Gastrocnemius medialis (tissue), 4 donors: ENCODE measurements around the gene PRAC1. TPM values are rescaled to one million over a fixed set of nuclear protein-coding genes. Genes with fewer than 3 reads are reported as not detected.

Experiments used
- ATAC-seq, 2 donors: fragments of 150-250 bp; one replicate each; pipeline ENCODE4 v1.9.1; 2016
- DNase-seq, 2 donors: peaks; one replicate each; pipeline ENCODE4 v3.0.0-alpha.2; 2019
- H3K27ac ChIP-seq, 4 donors: fragments of 200-600 bp; sonication (generic); 1 replicate in 1 of 4; 2 replicates in 3 of 4; pipeline ENCODE4 v1.5.1; 2016 to 2018; ENCODE audit warnings: mild to moderate bottlenecking in 2 of 4, moderate library complexity in 1 of 4
- H3K27me3 ChIP-seq, 3 donors: fragments of 200-600 bp; sonication (generic) in 2 of 3; 1 replicate in 1 of 3; 2 replicates in 2 of 3; pipeline versions ENCODE4 v1.5.1 to v1.6.0; 2016 to 2019; ENCODE audit warnings: mild to moderate bottlenecking in 1 of 3, moderate library complexity in 1 of 3
- H3K36me3 ChIP-seq, 2 donors: fragments of 200-600 bp; sonication (generic) in 1 of 2; one replicate each; pipeline ENCODE4 v1.5.1; 2017 to 2018
- H3K4me1 ChIP-seq, 2 donors: fragments of 200-600 bp; sonication (generic) in 1 of 2; one replicate each; pipeline ENCODE4 v1.5.1; 2016 to 2017; ENCODE audit warnings: mild to moderate bottlenecking in 2 of 2
- H3K4me3 ChIP-seq, 4 donors: fragments of 200-600 bp; sonication (generic) in 3 of 4; 1 replicate in 1 of 4; 2 replicates in 3 of 4; pipeline ENCODE4 v1.5.1; 2016 to 2019; ENCODE audit warnings: mild to moderate bottlenecking in 2 of 4
- H3K9me3 ChIP-seq, 3 donors: fragments of 200-600 bp; sonication (generic) in 2 of 3; 1 replicate in 1 of 3; 2 replicates in 2 of 3; pipeline ENCODE4 v1.5.1; 2016 to 2019
- CTCF ChIP-seq, 5 experiments: fragments of 450-650 bp in 3 of 5; fragments of 200-600 bp in 2 of 5; sonication (generic) in 2 of 5; IDR thresholded peaks in 4 of 5; conservative IDR thresholded peaks in 1 of 5; 1 replicate in 4 of 5; 2 replicates in 1 of 5; pipeline ENCODE4 v1.5.1; 2016 to 2019; ENCODE audit warnings: antibody characterized with exemption in 5 of 5, mild to moderate bottlenecking in 3 of 5, moderate library complexity in 3 of 5
- POLR2A ChIP-seq, 2 donors: fragments of 450-650 bp; IDR thresholded peaks; one replicate each; pipeline ENCODE4 v1.6.1; 2017; ENCODE audit warnings: antibody characterized with exemption in 2 of 2, mild to moderate bottlenecking in 2 of 2, moderate library complexity in 2 of 2
- in situ Hi-C, 4 donors: fragments of 200-750 bp; cut with MboI; loops; one replicate each; pipeline versions ENCODE4 v1.15.0 to v1.8.0; 2017; ENCODE audit warnings: low sequenced_read_pairs in 4 of 4
- intact Hi-C: fragments of 100-400 bp; cut with DNase I; formaldehyde crosslinking; loops from one replicate; pipeline ENCODE4 v1.15.1; 2023; ENCODE audit warnings: low total_unique reads
- total RNA-seq, 4 donors: library from RNA; depleted of rRNA; stranded (reverse); fragments of >200 nt; gene quantifications; one replicate each; pipeline versions ENCODE4 v1.1.0 to v1.2.3, GENCODE V29; 2016

The PRAC1 gene
- total RNA-seq, 4 donors from 2014 or later = not detected

GRCh38 chr17:48693178-48693577 is 29.1 kb downstream of the PRAC1 start:
- Histone ChIP-seq H3K27ac (no peak overlapping the region), H3K36me3 (no peaks in the 10 kb centered on the region), H3K27me3 (peaks cover 19 to 23% (median 20%) of the 10 kb centered on the region in 3 donors), H3K9me3 (no peaks in the 10 kb centered on the region), H3K4me1 (no peaks in the 10 kb centered on the region), H3K4me3 (no peak overlapping the region)
- no peak for TF ChIP-seq CTCF (IDR thresholded peaks at IDR 0.05 in 4 of 5, conservative IDR thresholded peaks at IDR 0.05 in 1 of 5)
- no peak for TF ChIP-seq POLR2A (IDR thresholded peaks at IDR 0.05)
- no peak for DNase-seq
- ATAC-seq = no peak
- in situ Hi-C loops (no loop called here), intact Hi-C loops (no loop called here)

- no peak overlapping the region for H3K27ac ChIP-seq
- H3K27me3 ChIP-seq = peaks cover 12 to 20% (median 19%) of the 10 kb centered on the region in 3 donors
- intact Hi-C loops (no loop called here), in situ Hi-C loops (no loop called here)
- DNase-seq = no peak
- H3K9me3 ChIP-seq = no peaks in the 10 kb centered on the region
- H3K4me3 ChIP-seq = no peak overlapping the region
- H3K4me1 ChIP-seq = no peaks in the 10 kb centered on the region
- ATAC-seq = no peak
- no peak for TF ChIP-seq CTCF (IDR thresholded peaks at IDR 0.05 in 4 of 5, conservative IDR thresholded peaks at IDR 0.05 in 1 of 5)
- no peak for TF ChIP-seq POLR2A (IDR thresholded peaks at IDR 0.05)
- no peaks in the 10 kb centered on the region for H3K36me3 ChIP-seq
Observed at GRCh38 chr17:48692049-48692448, 30.3 kb downstream of the PRAC1 start.

- in situ Hi-C loops (no loop called here), intact Hi-C loops (no loop called here)
- no peak for TF ChIP-seq POLR2A (IDR thresholded peaks at IDR 0.05)
- TF ChIP-seq CTCF (IDR thresholded peaks at IDR 0.05 in 4 of 5, conservative IDR thresholded peaks at IDR 0.05 in 1 of 5) = no peak
- DNase-seq = no peak
- Histone ChIP-seq H3K4me1 (no peaks in the 10 kb centered on the region), H3K27me3 (peaks cover 8 to 12% (median 10%) of the 10 kb centered on the region in 3 donors), H3K9me3 (no peaks in the 10 kb centered on the region), H3K4me3 (no peak overlapping the region), H3K27ac (no peak overlapping the region), H3K36me3 (no peaks in the 10 kb centered on the region)
- ATAC-seq = no peak
Observed at GRCh38 chr17:48690655-48691054, 31.7 kb downstream of the PRAC1 start.

GRCh38 chr17:48681609-48682008 is 40.7 kb downstream of the PRAC1 start:
- Histone ChIP-seq H3K27me3 (peaks cover 5 to 10% (median 10%) of the 10 kb centered on the region in 3 donors), H3K4me1 (peaks cover 0 to 4% of the 10 kb centered on the region in 2 donors), H3K9me3 (no peaks in the 10 kb centered on the region), H3K4me3 (no peak overlapping the region), H3K36me3 (no peaks in the 10 kb centered on the region), H3K27ac (no peak overlapping the region)
- in situ Hi-C loops = loop anchor here in 1 of 4 donors (10.0 kb wide), 1 partner anchor 113 kb away; no protein-coding TSS in a partner anchor
- intact Hi-C loops = no loop called here
- ATAC-seq = no peak
- TF ChIP-seq CTCF (IDR thresholded peaks at IDR 0.05 in 4 of 5, conservative IDR thresholded peaks at IDR 0.05 in 1 of 5) = no peak
- no peak for TF ChIP-seq POLR2A (IDR thresholded peaks at IDR 0.05)
- no peak for DNase-seq
